Measurements from ENCODE around the gene ANKRD13D.

Gene ANKRD13D

DNA sequence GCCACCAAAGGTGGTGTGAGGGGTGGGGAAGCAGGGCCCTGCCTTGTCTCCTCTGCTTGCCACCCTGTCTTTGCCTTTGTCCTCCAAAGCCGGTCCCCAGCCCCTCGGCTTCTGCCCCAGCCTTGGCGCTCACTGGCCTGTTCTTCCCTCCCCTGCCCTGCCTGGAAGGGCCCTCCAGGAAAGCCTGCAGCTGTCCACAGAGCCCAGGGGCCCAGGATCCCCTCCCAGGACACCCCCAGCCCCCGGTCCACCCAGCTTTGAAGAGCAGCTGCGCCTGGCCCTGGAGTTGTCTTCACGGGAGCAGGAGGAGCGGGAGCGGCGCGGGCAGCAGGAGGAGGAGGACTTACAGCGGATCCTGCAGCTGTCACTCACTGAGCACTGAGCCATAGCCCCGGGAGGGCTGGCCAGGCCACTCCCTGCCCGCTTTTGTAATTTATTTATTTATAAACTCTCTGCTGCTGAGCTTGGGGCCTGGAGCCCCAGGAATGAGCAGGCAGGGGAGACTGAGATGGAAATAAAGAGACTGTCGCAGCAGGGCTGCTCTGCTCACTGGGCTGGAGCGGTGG lies 12.9 kb downstream of the ANKRD13D start:
- no peak for FAIRE-seq
- no peak for TF ChIP-seq POLR2AphosphoS5 (IDR thresholded peaks at IDR 0.05; ENCODE audit: low read depth, low read length)
- no peak for TF ChIP-seq PAX5 (IDR thresholded peaks at IDR 0.05; ENCODE audit: insufficient read depth, low read length, severe bottlenecking)
- no peak for TF ChIP-seq TAF1 (IDR thresholded peaks at IDR 0.05; ENCODE audit: low read depth, low read length)
- TF ChIP-seq POU2F2 (IDR thresholded peaks at IDR 0.05; ENCODE audit: low read depth, low read length): no peak
- no peak for TF ChIP-seq SPI1 (IDR thresholded peaks at IDR 0.05; ENCODE audit: low read depth, low read length)
- TF ChIP-seq POLR2A (IDR thresholded peaks at IDR 0.05; ENCODE audit: low read depth, low read length): no peak
- no peak for DNase-seq (ENCODE audit: insufficient read length, low spot score)

DNA sequence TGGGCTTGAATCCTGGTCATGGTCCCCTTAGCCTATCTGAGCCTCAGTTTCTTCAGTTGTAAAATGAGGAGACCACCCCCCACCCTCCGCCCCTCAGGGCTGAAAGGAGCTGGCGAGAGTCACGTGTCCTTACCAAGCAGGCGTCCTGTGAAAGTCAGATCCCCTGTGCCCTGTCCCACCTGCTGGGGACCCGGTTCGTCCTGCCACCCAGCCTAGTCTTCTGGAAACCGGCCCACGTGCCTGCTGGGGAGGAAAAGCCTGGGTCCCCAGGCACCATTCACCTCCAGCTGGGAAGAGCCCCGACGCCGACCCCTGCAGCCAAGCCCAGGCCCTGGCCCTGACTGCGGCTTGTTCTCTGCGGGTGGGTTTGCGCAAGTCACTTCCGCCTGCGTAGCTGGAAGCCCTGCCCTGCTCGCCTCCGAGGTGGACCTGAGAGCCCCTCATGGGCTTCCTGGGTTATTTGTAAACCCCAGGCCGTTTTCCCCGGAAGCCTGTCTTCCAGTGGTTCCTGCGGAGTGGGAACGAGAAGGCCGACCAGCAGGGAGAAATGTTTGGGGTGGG lies 13.5 kb downstream of the ANKRD13D start:
- no peak for FAIRE-seq
- DNase-seq (ENCODE audit: insufficient read length, low spot score): no peak

DNA sequence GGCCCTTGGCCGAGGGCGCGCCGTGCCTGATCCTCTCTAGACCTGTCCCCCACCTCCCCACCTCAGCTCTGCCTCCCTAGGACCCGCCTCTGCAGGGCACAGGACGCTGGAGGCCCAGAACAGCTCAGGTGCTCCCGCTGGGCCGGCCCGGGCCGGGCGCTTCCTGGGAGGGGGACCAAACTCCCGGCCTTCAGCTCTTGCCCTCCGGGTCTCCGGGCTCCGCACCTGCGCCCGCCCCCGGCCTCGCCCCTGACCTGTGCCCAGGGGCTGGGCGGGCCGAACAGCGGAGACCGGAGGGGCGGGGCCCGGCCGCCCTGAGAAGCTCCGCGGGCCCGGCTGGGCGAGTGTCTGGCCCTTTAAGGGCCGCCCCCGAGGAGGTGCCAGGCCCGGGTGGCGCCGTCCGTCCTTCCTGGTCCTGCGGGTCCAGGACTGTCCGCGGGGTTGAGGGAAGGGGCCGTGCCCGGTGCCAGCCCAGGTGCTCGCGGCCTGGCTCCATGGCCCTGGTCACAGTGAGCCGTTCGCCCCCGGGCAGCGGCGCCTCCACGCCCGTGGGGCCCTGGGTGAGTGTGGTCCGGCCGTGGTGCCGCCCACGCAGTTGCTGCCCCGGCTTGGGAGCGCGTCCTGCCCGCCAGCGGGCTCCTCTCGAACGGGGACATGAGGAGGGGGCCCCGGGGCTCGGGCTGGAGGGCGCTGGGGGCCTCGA lies 14.2 kb downstream of the ANKRD13D start, which contains the start of gene SSH3:
Gene SSH3, plus strand, starts transcription at position 399 of the 703 bp plus-strand sequence. Its CDS starts 96 bp downstream, at position 495.
- TF ChIP-seq POLR2A (IDR thresholded peaks at IDR 0.05; ENCODE audit: low read depth, low read length) (no peak), POLR2AphosphoS5 (IDR thresholded peaks at IDR 0.05; ENCODE audit: low read depth, low read length) (no peak; the same call in 1 of the 2 replicates), SPI1 (IDR thresholded peaks at IDR 0.05; ENCODE audit: low read depth, low read length) (no peak), POU2F2 (IDR thresholded peaks at IDR 0.05; ENCODE audit: low read depth, low read length) (no peak)
- DNase-seq (ENCODE audit: insufficient read length, low spot score) (no peak), FAIRE-seq (no peak)

More for the DNA sequence above, 13.5 kb downstream of the ANKRD13D start:
- TF ChIP-seq POLR2AphosphoS5 (IDR thresholded peaks at IDR 0.05; ENCODE audit: low read depth, low read length): no peak
- no peak for TF ChIP-seq PAX5 (IDR thresholded peaks at IDR 0.05; ENCODE audit: insufficient read depth, low read length, severe bottlenecking)
- no peak for TF ChIP-seq POU2F2 (IDR thresholded peaks at IDR 0.05; ENCODE audit: low read depth, low read length)
- no peak for TF ChIP-seq POLR2A (IDR thresholded peaks at IDR 0.05; ENCODE audit: low read depth, low read length)
- TF ChIP-seq TAF1 (IDR thresholded peaks at IDR 0.05; ENCODE audit: low read depth, low read length): no peak
- TF ChIP-seq SPI1 (IDR thresholded peaks at IDR 0.05; ENCODE audit: low read depth, low read length): no peak

DNA sequence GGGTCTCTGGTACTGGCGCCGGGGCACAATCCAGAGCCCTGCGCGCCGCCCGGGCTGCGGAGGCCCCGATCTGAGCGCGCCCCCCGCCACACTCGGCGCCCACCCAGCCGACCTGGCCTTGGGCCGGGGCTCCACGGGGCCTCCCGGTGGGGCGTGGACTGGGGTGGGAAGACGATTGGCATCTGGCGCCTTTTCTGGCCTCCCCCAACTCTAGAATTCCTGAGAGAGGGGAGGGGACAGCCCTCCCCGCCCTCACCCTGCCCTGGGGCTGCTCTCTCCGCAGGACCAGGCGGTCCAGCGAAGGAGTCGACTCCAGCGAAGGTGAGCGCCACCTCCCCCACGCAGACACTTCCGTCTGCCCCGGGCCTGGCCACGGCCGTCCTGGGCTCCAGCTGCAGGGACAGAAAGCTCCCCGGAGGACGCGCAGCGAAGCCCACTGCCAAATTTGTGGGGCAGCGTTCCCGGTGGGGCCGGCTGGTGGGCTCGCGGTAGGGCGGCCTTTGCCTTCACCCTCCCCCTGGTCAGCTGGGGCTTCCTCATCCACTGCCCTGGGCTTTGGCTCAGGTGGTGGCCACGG lies 14.8 kb downstream of the ANKRD13D start:
- TF ChIP-seq SPI1 (IDR thresholded peaks at IDR 0.05; ENCODE audit: low read depth, low read length): no peak
- TF ChIP-seq POLR2A (IDR thresholded peaks at IDR 0.05; ENCODE audit: low read depth, low read length): no peak
- TF ChIP-seq POU2F2 (IDR thresholded peaks at IDR 0.05; ENCODE audit: low read depth, low read length): no peak
- no peak for TF ChIP-seq POLR2AphosphoS5 (IDR thresholded peaks at IDR 0.05; ENCODE audit: low read depth, low read length)
- no peak for TF ChIP-seq TAF1 (IDR thresholded peaks at IDR 0.05; ENCODE audit: low read depth, low read length)
- no peak for TF ChIP-seq PAX5 (IDR thresholded peaks at IDR 0.05; ENCODE audit: insufficient read depth, low read length, severe bottlenecking)
- DNase-seq (ENCODE audit: insufficient read length, low spot score) (no peak), FAIRE-seq (no peak)

GRCh38 chr11:67304511-67305113 lies 15.5 kb downstream of the ANKRD13D start:
- no peak for TF ChIP-seq TAF1 (IDR thresholded peaks at IDR 0.05; ENCODE audit: low read depth, low read length)
- no peak for TF ChIP-seq POLR2AphosphoS5 (IDR thresholded peaks at IDR 0.05; ENCODE audit: low read depth, low read length)
- no peak for FAIRE-seq
- no peak for DNase-seq (ENCODE audit: insufficient read length, low spot score)

GRCh38 chr11:67306769-67307544 lies 17.9 kb downstream of the ANKRD13D start:
- FAIRE-seq (no peak), DNase-seq (ENCODE audit: insufficient read length, low spot score) (no peak)
- TF ChIP-seq POLR2AphosphoS5 (IDR thresholded peaks at IDR 0.05; ENCODE audit: low read depth, low read length) (no peak), POU2F2 (IDR thresholded peaks at IDR 0.05; ENCODE audit: low read depth, low read length) (no peak), SPI1 (IDR thresholded peaks at IDR 0.05; ENCODE audit: low read depth, low read length) (no peak), POLR2A (IDR thresholded peaks at IDR 0.05; ENCODE audit: low read depth, low read length) (no peak), TAF1 (IDR thresholded peaks at IDR 0.05; ENCODE audit: low read depth, low read length) (no peak), PAX5 (IDR thresholded peaks at IDR 0.05; ENCODE audit: insufficient read depth, low read length, severe bottlenecking) (no peak)

- no peak for FAIRE-seq
- TF ChIP-seq POLR2A (IDR thresholded peaks at IDR 0.05; ENCODE audit: low read depth, low read length) (no peak), POLR2AphosphoS5 (IDR thresholded peaks at IDR 0.05; ENCODE audit: low read depth, low read length) (no peak), PAX5 (IDR thresholded peaks at IDR 0.05; ENCODE audit: insufficient read depth, low read length, severe bottlenecking) (no peak), TAF1 (IDR thresholded peaks at IDR 0.05; ENCODE audit: low read depth, low read length) (no peak), POU2F2 (IDR thresholded peaks at IDR 0.05; ENCODE audit: low read depth, low read length) (no peak), SPI1 (IDR thresholded peaks at IDR 0.05; ENCODE audit: low read depth, low read length) (no peak)
- DNase-seq (ENCODE audit: insufficient read length, low spot score): no peak
These were observed 18.5 kb downstream of the ANKRD13D start for GRCh38 chr11:67307545-67308001.

GRCh38 chr11:67308031-67308866 lies 19.1 kb downstream of the ANKRD13D start:
- no peak for TF ChIP-seq POLR2AphosphoS5 (IDR thresholded peaks at IDR 0.05; ENCODE audit: low read depth, low read length)
- TF ChIP-seq POU2F2 (IDR thresholded peaks at IDR 0.05; ENCODE audit: low read depth, low read length): no peak
- TF ChIP-seq POLR2A (IDR thresholded peaks at IDR 0.05; ENCODE audit: low read depth, low read length): no peak
- no peak for TF ChIP-seq SPI1 (IDR thresholded peaks at IDR 0.05; ENCODE audit: low read depth, low read length)
- no peak for TF ChIP-seq PAX5 (IDR thresholded peaks at IDR 0.05; ENCODE audit: insufficient read depth, low read length, severe bottlenecking)
- TF ChIP-seq TAF1 (IDR thresholded peaks at IDR 0.05; ENCODE audit: low read depth, low read length): no peak
- DNase-seq (ENCODE audit: insufficient read length, low spot score) (no peak), FAIRE-seq (no peak)

Data from GM12891 (cell line).